ENCODE measurements around the gene OR2D2.

The OR2D2 gene

GRCh38 chr11:6844356-6844755 lies 47.9 kb downstream of the OR2D2 start:
- TF ChIP-seq CTCF (conservative IDR thresholded peaks at IDR 0.05; ENCODE audit: low read depth) = no peak
- POLR2A ChIA-PET (ENCODE audit: low non-redundant PET) = no interaction called here
- CTCF ChIA-PET = no interaction called here
- no peak overlapping the region for H3K27ac ChIP-seq
- DNase-seq (ENCODE audit: low spot score) = no peak

- no peak overlapping the region for H3K27ac ChIP-seq
- ChIA-PET CTCF (no interaction called here), POLR2A (ENCODE audit: low non-redundant PET) (no interaction called here)
- no peak for DNase-seq (ENCODE audit: low spot score)
- no peak for TF ChIP-seq CTCF (conservative IDR thresholded peaks at IDR 0.05; ENCODE audit: low read depth)
Observed at GRCh38 chr11:6843670-6844069, 48.6 kb downstream of the OR2D2 start.

- TF ChIP-seq CTCF (conservative IDR thresholded peaks at IDR 0.05; ENCODE audit: low read depth) = no peak
- no peak for DNase-seq (ENCODE audit: low spot score)
- ChIA-PET CTCF (no interaction called here), POLR2A (ENCODE audit: low non-redundant PET) (no interaction called here)
- no peak overlapping the region for H3K27ac ChIP-seq
Observed at GRCh38 chr11:6841694-6842093, 50.6 kb downstream of the OR2D2 start.
